GM12892 (cell line): Measurements from ENCODE around the gene LDB3.

ENCODE experiments used
- DNase-seq: peaks from one replicate; pipeline ENCODE4 v3.0.0; 2011; ENCODE audit not compliant: insufficient read length
- FAIRE-seq: peaks from 2 replicates; lab custom pipeline; 2011; peaks lifted over from hg19 to GRCh38; lab: Jason Lieb, UNC
- POLR2A ChIP-seq: IDR thresholded peaks from 2 replicates; pipeline ENCODE4 v1.6.1; 2011; ENCODE audit warnings: low read depth, low read length, control low read depth
- POLR2AphosphoS5 ChIP-seq: IDR thresholded peaks from 2 replicates; pipeline ENCODE4 v1.6.1; 2011; ENCODE audit warnings: low read depth, low read length, control low read depth
- TAF1 ChIP-seq: IDR thresholded peaks from 2 replicates; pipeline ENCODE4 v1.6.1; 2011; ENCODE audit warnings: low read depth, mild to moderate bottlenecking, control low read depth, low read length, borderline replicate concordance

LDB3 gene

GRCh38 chr10:86670876-86671275 is 2.6 kb downstream of the LDB3 start:
- TF ChIP-seq POLR2A (no peak), POLR2AphosphoS5 (no peak), TAF1 (no peak)
- DNase-seq: no peak
- FAIRE-seq: no peak

- DNase-seq: no peak
- FAIRE-seq: no peak
- TF ChIP-seq POLR2AphosphoS5: no peak
- TF ChIP-seq TAF1: no peak
- no peak for TF ChIP-seq POLR2A
Observed at GRCh38 chr10:86671419-86671818, 3.1 kb downstream of the LDB3 start.

- DNase-seq (no peak), FAIRE-seq (no peak)
- no peak for TF ChIP-seq POLR2AphosphoS5
- no peak for TF ChIP-seq POLR2A
- TF ChIP-seq TAF1: no peak
Observed at GRCh38 chr10:86671985-86672710, 3.8 kb downstream of the LDB3 start.

- FAIRE-seq (no peak), DNase-seq (no peak)
- TF ChIP-seq POLR2A (no peak), POLR2AphosphoS5 (no peak), TAF1 (no peak)
Observed at GRCh38 chr10:86673216-86673826, 5.0 kb downstream of the LDB3 start.

GRCh38 chr10:86673827-86674581 is 5.7 kb downstream of the LDB3 start:
- DNase-seq (no peak), FAIRE-seq (no peak)
- TF ChIP-seq POLR2AphosphoS5: no peak
- TF ChIP-seq POLR2A: no peak
- no peak for TF ChIP-seq TAF1

GRCh38 chr10:86674912-86675311 is 6.6 kb downstream of the LDB3 start:
- no peak for TF ChIP-seq POLR2AphosphoS5
- TF ChIP-seq POLR2A: no peak
- no peak for TF ChIP-seq TAF1
- no peak for DNase-seq
- FAIRE-seq: no peak

- DNase-seq (no peak), FAIRE-seq (no peak)
- no peak for TF ChIP-seq POLR2A
- TF ChIP-seq TAF1: no peak
- TF ChIP-seq POLR2AphosphoS5: no peak
Observed at GRCh38 chr10:86677374-86677773, 9.1 kb downstream of the LDB3 start.

GRCh38 chr10:86678999-86679792 is 10.9 kb downstream of the LDB3 start:
- no peak for FAIRE-seq
- no peak for DNase-seq
- TF ChIP-seq POLR2AphosphoS5 (no peak), POLR2A (no peak), TAF1 (no peak)

- no peak for DNase-seq
- TF ChIP-seq POLR2AphosphoS5 (no peak), POLR2A (no peak), TAF1 (no peak)
- FAIRE-seq: no peak
Observed at GRCh38 chr10:86681047-86681446, 12.7 kb downstream of the LDB3 start.

- no peak for TF ChIP-seq TAF1
- no peak for TF ChIP-seq POLR2AphosphoS5
- no peak for TF ChIP-seq POLR2A
- DNase-seq (no peak), FAIRE-seq (no peak)
Observed at GRCh38 chr10:86681722-86682386, 13.5 kb downstream of the LDB3 start.

- FAIRE-seq (no peak), DNase-seq (no peak)
- TF ChIP-seq POLR2A: no peak
- TF ChIP-seq TAF1: no peak
- no peak for TF ChIP-seq POLR2AphosphoS5
Observed at GRCh38 chr10:86682675-86683074, 14.4 kb downstream of the LDB3 start.
